Mammary epithelial cell (primary cell): Measurements from ENCODE around the gene IGFN1.

Experiments used
- EZH2 ChIP-seq: IDR thresholded peaks from 2 replicates; pipeline ENCODE4 v1.6.1; 2012; ENCODE audit warnings: low read length, inconsistent platforms, borderline replicate concordance
- TF ChIP-seq, protein P1 (sequence below), 2 donors: IDR thresholded peaks in 1 of 2; conservative IDR thresholded peaks in 1 of 2; 2 replicates each; pipeline ENCODE4 v1.5.1; 2011 to 2012; ENCODE audit warnings: inconsistent platforms in 2 of 2, low read length in 2 of 2, mild to moderate bottlenecking in 2 of 2, control low read depth in 1 of 2, low read depth in 1 of 2; ENCODE audit not compliant: insufficient read depth in 1 of 2; ENCODE audit errors: extremely low read depth in 1 of 2

DNA sequence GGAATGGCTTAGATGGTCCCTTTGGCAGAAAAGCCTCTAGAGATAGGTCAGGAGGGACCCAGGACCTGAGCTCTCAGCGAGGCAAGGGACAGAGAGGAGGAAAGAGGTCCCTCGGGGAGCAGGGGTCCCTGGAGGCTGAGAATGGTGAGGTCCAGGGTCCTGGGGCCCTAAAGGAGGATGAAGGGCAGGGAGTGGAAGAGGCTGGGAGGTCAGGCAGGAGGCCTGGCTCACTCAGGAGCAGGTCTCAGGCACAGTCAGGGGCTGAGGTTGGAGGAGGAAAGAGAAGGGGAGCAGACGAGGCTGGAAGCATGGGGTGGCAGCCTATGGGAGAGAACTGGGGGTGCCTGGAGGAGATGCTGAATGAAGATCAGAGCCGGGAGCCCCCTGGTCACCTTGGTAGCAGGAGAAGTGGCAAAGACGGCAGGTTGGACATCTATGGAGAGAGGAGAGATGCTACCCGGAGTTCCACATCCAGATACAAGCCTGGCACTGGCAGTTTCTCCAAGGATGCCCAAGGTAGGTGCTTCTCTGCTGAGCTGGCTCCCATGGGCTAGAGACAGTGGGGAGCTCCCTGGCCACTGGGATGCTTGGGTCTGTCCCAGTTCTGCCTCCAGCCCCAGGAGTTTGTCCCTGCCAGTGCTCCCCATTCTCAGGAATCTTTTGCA is 22.6 kb downstream of the IGFN1 start:
- TF ChIP-seq EZH2 = no peak
- TF ChIP-seq, protein P1, sequence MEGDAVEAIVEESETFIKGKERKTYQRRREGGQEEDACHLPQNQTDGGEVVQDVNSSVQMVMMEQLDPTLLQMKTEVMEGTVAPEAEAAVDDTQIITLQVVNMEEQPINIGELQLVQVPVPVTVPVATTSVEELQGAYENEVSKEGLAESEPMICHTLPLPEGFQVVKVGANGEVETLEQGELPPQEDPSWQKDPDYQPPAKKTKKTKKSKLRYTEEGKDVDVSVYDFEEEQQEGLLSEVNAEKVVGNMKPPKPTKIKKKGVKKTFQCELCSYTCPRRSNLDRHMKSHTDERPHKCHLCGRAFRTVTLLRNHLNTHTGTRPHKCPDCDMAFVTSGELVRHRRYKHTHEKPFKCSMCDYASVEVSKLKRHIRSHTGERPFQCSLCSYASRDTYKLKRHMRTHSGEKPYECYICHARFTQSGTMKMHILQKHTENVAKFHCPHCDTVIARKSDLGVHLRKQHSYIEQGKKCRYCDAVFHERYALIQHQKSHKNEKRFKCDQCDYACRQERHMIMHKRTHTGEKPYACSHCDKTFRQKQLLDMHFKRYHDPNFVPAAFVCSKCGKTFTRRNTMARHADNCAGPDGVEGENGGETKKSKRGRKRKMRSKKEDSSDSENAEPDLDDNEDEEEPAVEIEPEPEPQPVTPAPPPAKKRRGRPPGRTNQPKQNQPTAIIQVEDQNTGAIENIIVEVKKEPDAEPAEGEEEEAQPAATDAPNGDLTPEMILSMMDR (conservative IDR thresholded peaks at IDR 0.05 in 1 of 2, IDR thresholded peaks at IDR 0.05 in 1 of 2; ENCODE audit: extremely low read depth in 1 of 2, insufficient read depth in 1 of 2, low read depth in 1 of 2, low read length in 2 of 2) = no peak
